ENCODE results near the gene PPP1R17.

DNA sequence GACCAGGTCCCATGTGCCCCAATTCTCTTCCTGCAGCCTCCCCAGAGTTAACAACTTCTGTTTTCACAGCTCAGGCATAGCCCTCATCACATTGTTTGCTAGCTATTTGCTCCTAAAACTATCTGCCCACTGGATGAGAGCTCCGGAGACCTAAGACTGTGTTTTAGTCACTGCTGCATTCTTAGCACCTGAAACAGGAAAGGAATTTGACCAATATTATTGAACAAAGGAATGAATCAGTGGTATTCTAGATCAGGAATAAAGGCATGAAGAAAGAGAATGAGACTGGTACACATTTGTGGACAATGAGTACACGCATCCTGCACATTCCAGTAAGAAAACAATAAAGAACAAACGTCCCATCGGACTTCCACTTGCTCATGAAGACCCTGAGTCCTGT, 54.8 kb downstream of the PPP1R17 start:
- TF ChIP-seq, protein P1, sequence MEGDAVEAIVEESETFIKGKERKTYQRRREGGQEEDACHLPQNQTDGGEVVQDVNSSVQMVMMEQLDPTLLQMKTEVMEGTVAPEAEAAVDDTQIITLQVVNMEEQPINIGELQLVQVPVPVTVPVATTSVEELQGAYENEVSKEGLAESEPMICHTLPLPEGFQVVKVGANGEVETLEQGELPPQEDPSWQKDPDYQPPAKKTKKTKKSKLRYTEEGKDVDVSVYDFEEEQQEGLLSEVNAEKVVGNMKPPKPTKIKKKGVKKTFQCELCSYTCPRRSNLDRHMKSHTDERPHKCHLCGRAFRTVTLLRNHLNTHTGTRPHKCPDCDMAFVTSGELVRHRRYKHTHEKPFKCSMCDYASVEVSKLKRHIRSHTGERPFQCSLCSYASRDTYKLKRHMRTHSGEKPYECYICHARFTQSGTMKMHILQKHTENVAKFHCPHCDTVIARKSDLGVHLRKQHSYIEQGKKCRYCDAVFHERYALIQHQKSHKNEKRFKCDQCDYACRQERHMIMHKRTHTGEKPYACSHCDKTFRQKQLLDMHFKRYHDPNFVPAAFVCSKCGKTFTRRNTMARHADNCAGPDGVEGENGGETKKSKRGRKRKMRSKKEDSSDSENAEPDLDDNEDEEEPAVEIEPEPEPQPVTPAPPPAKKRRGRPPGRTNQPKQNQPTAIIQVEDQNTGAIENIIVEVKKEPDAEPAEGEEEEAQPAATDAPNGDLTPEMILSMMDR (conservative IDR thresholded peaks at IDR 0.05 in 1 of 2, IDR thresholded peaks at IDR 0.05 in 1 of 2; ENCODE audit: low read depth in 1 of 2, low read length in 2 of 2), result no peak
- TF ChIP-seq EZH2 (IDR thresholded peaks at IDR 0.05; ENCODE audit: low read length, missing control alignments), result no peak

All from fibroblast of lung (primary cell).